HepG2 (cell line): ENCODE data around the gene HSPB2. TPM values are rescaled to one million over a fixed set of nuclear protein-coding genes. Genes with fewer than 3 reads are reported as not detected.

Experiments
- ATAC-seq: fragments of 200-7000 bp; cut with Tn5 transposase; 3 replicates; pipeline ENCODE4 v1.9.1; 2020; ENCODE audit warnings: mild to moderate bottlenecking, moderate library complexity
- BruUV-seq: library from RNA; stranded (reverse); fragments of 400-500 nt; replicated peaks from 2 replicates; lab custom pipeline; 2021; lab: Mats Ljungman, UMichigan
- CTCF ChIA-PET: fragments of 300-600 bp; formaldehyde crosslinking; extraction: SDS; loops from one replicate; lab custom pipeline; 2021; ENCODE audit warnings: low total read pairs, inconsistent platforms, low intra/inter-chr PET ratio; lab: Yijun Ruan, JAX
- POLR2A ChIA-PET: fragments of 350-600 bp; sonication (Branson Sonifier 250); formaldehyde crosslinking; loops from one replicate; lab custom pipeline; 2020; ENCODE audit warnings: antibody characterized with exemption, inconsistent platforms; lab: Yijun Ruan, JAX
- DNase-seq: peaks from one replicate; pipeline ENCODE4 v3.0.0-alpha.2; 2015; ENCODE audit warnings: low spot score
- FAIRE-seq: peaks from 3 replicates; lab custom pipeline; 2011; peaks lifted over from hg19 to GRCh38; lab: Jason Lieb, UNC
- H2AFZ ChIP-seq: one replicate; pipeline ENCODE4 v1.6.1; 2011; ENCODE audit warnings: low read length, inconsistent platforms
- H3K27ac ChIP-seq: fragments of 300-600 bp; 3 replicates; pipeline ENCODE4 v1.8.0; 2011; ENCODE audit warnings: mixed run types, mild to moderate bottlenecking, mixed read lengths, low read length, inconsistent platforms; ENCODE audit not compliant: insufficient read depth; ENCODE audit errors: extremely low read length
- H3K27me3 ChIP-seq, 2 experiments: fragments of 200-600 bp in 1 of 2; 2 replicates in 1 of 2; 3 replicates in 1 of 2; pipeline versions ENCODE4 v1.6.0 to v1.8.0; 2011; ENCODE audit warnings: low read length in 2 of 2, mild to moderate bottlenecking in 2 of 2, moderate library complexity in 2 of 2, inconsistent platforms in 1 of 2; ENCODE audit not compliant: insufficient read depth in 2 of 2, control insufficient read depth in 1 of 2
- H3K36me3 ChIP-seq, 2 experiments: fragments of 200-600 bp in 1 of 2; replicated peaks in 1 of 2; 2 replicates in 1 of 2; 3 replicates in 1 of 2; pipeline versions ENCODE4 v1.5.1 to v1.8.0; 2011; ENCODE audit warnings: low read length in 2 of 2, inconsistent platforms in 1 of 2; ENCODE audit not compliant: insufficient read depth in 2 of 2, control insufficient read depth in 1 of 2
- H3K4me1 ChIP-seq: 2 replicates; pipeline ENCODE4 v1.5.1; 2012; ENCODE audit warnings: low read length, inconsistent platforms; ENCODE audit not compliant: insufficient read depth
- H3K4me2 ChIP-seq: 2 replicates; pipeline ENCODE4 v1.6.0; 2011; ENCODE audit warnings: low read depth, low read length, inconsistent platforms
- H3K4me3 ChIP-seq, 3 experiments: fragments of 200-600 bp in 1 of 3; sonication (generic), shearing (Covaris generic) in 1 of 3; replicated peaks in 1 of 3; 2 replicates each; pipeline ENCODE4 v1.5.1; 2011 to 2016; ENCODE audit warnings: low read length in 3 of 3, inconsistent platforms in 2 of 3, low read depth in 2 of 3, mild to moderate bottlenecking in 2 of 3, control low read depth in 1 of 3, mixed read lengths in 1 of 3; ENCODE audit not compliant: insufficient read depth in 1 of 3
- H3K79me2 ChIP-seq: one replicate; pipeline ENCODE4 v1.6.1; 2011; ENCODE audit warnings: low read length, inconsistent platforms; ENCODE audit not compliant: insufficient read depth
- H3K9ac ChIP-seq: 2 replicates; pipeline ENCODE4 v1.6.0; 2011; ENCODE audit warnings: mild to moderate bottlenecking, low read depth, low read length, inconsistent platforms; ENCODE audit not compliant: insufficient read depth
- H3K9me3 ChIP-seq: 2 replicates; pipeline ENCODE4 v1.5.1; 2012; ENCODE audit warnings: mild to moderate bottlenecking, low read length
- H4K20me1 ChIP-seq: 2 replicates; pipeline ENCODE4 v1.6.0; 2011; ENCODE audit warnings: inconsistent platforms, mild to moderate bottlenecking, low read length, moderate library complexity; ENCODE audit not compliant: insufficient read depth
- AGO2 ChIP-seq: fragments of 200-400 bp; formaldehyde crosslinking; optimal IDR thresholded peaks from 2 replicates; pipeline ENCODE3; 2017; ENCODE audit warnings: mild to moderate bottlenecking, low read depth, low read length, moderate library complexity
- ATF6 ChIP-seq: sonication (generic); formaldehyde crosslinking; conservative IDR thresholded peaks from 2 replicates; pipeline ENCODE4 v1.4.0; 2020; ENCODE audit warnings: missing genetic modification reagents
- ELF1 ChIP-seq: sonication (generic); formaldehyde crosslinking; IDR thresholded peaks from 2 replicates; pipeline ENCODE4 v1.4.0; 2020; ENCODE audit warnings: missing genetic modification reagents
- HNRNPL ChIP-seq: fragments of 200-400 bp; formaldehyde crosslinking; IDR thresholded peaks from 2 replicates; pipeline ENCODE4 v1.6.1; 2017; ENCODE audit warnings: mild to moderate bottlenecking, low read depth, low read length
- ZBTB33 ChIP-seq: sonication (generic); formaldehyde crosslinking; IDR thresholded peaks from 2 replicates; pipeline ENCODE4 v1.4.0; 2020; ENCODE audit warnings: missing genetic modification reagents
- ZNF510 ChIP-seq: sonication (generic); formaldehyde crosslinking; IDR thresholded peaks from 2 replicates; pipeline ENCODE4 v1.4.0; 2020; ENCODE audit warnings: low read depth, mild to moderate bottlenecking, missing genetic modification reagents
- ZNF607 ChIP-seq: sonication (generic); formaldehyde crosslinking; IDR thresholded peaks from 2 replicates; pipeline ENCODE4 v1.5.1; 2020; ENCODE audit warnings: missing genetic modification reagents, mild to moderate bottlenecking, borderline replicate concordance
- ZNF616 ChIP-seq: sonication (generic); formaldehyde crosslinking; IDR thresholded peaks from 2 replicates; pipeline ENCODE4 v1.5.0; 2020; ENCODE audit warnings: low read depth, mild to moderate bottlenecking, missing genetic modification reagents
- WGBS: methylation state at CpG from one replicate; pipeline ENCODE4 v1.1.6; 2017; ENCODE audit warnings: low lambda C conversion rate; 5-methylcytosine and 5-hydroxymethylcytosine counted together
- in situ Hi-C: cut with HindIII; loops from 2 replicates; pipeline ENCODE4 v1.10.0; 2017; ENCODE audit warnings: low pct_unique_long_range_greater_than_20kb; ENCODE audit not compliant: extremely low pct_ligation_motif_present
- intact Hi-C: fragments of 100-400 bp; cut with micrococcal nuclease; formaldehyde crosslinking; loops from one replicate; pipeline ENCODE4 v1.10.0; 2022; ENCODE audit not compliant: unreplicated experiment
- polyA plus RNA-seq, 8 experiments: library from polyadenylated mRNA; depleted of rRNA in 3 of 8; stranded (reverse) in 7 of 8; unstranded in 1 of 8; fragments of >200 nt; fragmentation: Illumina TruSeq in 4 of 8; extraction: Trizol in 4 of 8; gene quantifications; 2 replicates each; pipeline versions ENCODE4 v1.2.1 to v1.2.3, GENCODE V29; 2011 to 2016; ENCODE audit warnings: low read depth in 4 of 8, missing spikeins in 1 of 8, mixed read lengths in 1 of 8; ENCODE audit not compliant: insufficient read depth in 1 of 8
- total RNA-seq, 5 experiments: library from RNA; depleted of rRNA; stranded (reverse); fragments of >200 nt; fragmentation: Illumina TruSeq; extraction: Trizol; gene quantifications; 2 replicates each; pipeline ENCODE4 v1.2.3, GENCODE V29; 2016; ENCODE audit warnings: low read depth in 1 of 5

HSPB2 gene
- total and polyA plus RNA-seq, 2 of the 13 experiments (the other 11 are each of a cell fraction or from before 2014, with no cell fraction given), result 0.04 TPM; not detected in 1

- intact Hi-C loops (no loop called here), in situ Hi-C loops (no loop called here)
- BruUV-seq, result no TSS peak
- Histone ChIP-seq H4K20me1 (no peaks in the 10 kb centered on the region), H3K9me3 (no peaks in the 10 kb centered on the region), H3K27me3 (no peaks in the 10 kb centered on the region; a peak in 1 of 5 replicates), H3K36me3 (no peaks in the 10 kb centered on the region), H3K4me3 (peak overlapping the region in 1 of 3 experiments; percentile 32; a peak in 2 of 6 replicates), H2AFZ (no peak overlapping the region), H3K27ac (no peak overlapping the region), H3K9ac (no peak overlapping the region), H3K79me2 (no peaks in the 10 kb centered on the region), H3K4me2 (peak overlapping the region; percentile 46; the same call in 1 of the 2 replicates), H3K4me1 (peaks cover 70% of the 10 kb centered on the region)
- FAIRE-seq (no peak), DNase-seq (peak; percentile 46), ATAC-seq (no peak)
- ChIA-PET CTCF (no interaction called here), POLR2A (interaction anchor here (1.1 to 1.9 kb wide), 2 partner anchors 13 to 43 kb away, joined by 3 to 7 read pairs; no protein-coding TSS in a partner anchor)
- TF ChIP-seq ELF1 (CRISPR knock-in tag) (0 out of 2 replicates have a peak, but pooled peaks have one; percentile 18), ZBTB33 (CRISPR knock-in tag) (no peak), AGO2 (no peak), ZNF510 (no peak), HNRNPL (no peak), ATF6 (CRISPR knock-in tag) (no peak), ZNF616 (no peak), ZNF607 (CRISPR knock-in tag) (no peak)
- WGBS, result 0% methylated on average over 1 of the region's 4 CpGs
Measured at GRCh38 chr11:111913997-111914396, 1.5 kb downstream of the HSPB2 start.
